HT-29 (cell line): ENCODE results near the gene ZNF579. TPM values are rescaled to one million over a fixed set of nuclear protein-coding genes. Genes with fewer than 3 reads are reported as not detected.

Experiments used
- DNase-seq: peaks from one replicate; pipeline ENCODE4 v3.0.0-alpha.2; 2015; ENCODE audit warnings: low spot score
- total RNA-seq: library from RNA; depleted of rRNA; stranded (reverse); fragments of >200 nt; shearing (Covaris generic); gene quantifications from 2 replicates; pipeline ENCODE4 v1.2.3, GENCODE V29; 2014

The ZNF579 gene
- total RNA-seq, 1 experiment from 2014 or later, result 23.1 TPM

DNA sequence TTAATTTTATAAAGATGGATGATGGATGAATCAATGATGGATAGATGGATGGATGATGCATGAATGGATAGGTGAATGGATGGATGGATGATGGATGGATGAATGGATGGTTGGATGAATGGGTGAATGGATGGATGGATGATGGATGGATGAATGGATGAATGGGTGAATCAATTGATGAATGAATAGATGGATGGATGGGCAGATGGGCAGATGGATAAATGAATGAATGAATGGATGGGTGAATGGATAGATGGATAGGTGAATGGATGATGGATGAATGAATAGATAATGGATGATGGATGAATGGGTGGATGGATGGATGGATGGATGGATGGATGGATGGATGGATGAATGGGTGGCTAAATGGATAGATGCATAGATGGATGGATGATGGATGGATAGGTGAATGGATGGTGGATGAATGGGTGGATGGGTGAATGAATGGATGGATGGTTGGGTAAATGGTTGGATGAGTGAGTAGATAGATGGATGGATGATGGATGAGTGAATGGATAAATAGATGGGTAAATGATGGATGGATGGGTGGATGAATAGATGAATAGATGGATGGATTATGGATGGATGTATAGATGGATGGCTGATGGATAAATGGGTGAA is 12.8 kb downstream of the ZNF579 start:
- DNase-seq, result no peak

GRCh38 chr19:55566823-55567222 is 13.8 kb downstream of the ZNF579 start:
- no peak for DNase-seq

DNA sequence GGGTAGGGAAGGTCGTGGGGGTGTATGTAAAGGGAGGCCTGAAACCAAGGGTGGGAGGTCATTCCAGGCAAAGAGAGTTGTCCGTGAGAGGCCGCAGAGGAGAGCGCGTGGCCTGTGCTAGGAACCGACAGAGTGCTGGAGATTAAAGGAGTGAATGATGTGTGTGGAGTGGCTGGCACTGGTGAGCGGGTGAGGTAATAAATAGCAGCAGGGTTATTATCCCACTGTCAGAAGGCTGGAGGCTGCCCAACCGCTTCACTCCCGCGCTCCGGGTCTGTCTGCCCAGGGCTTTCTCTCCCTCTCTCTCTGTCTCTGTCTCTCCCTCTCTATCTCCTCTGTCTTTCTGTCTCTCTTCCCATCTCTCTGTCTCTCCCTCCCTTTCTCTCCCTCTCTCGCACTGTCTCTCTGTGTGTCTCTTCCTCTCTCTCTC is 17.4 kb downstream of the ZNF579 start:
- no peak for DNase-seq

DNA sequence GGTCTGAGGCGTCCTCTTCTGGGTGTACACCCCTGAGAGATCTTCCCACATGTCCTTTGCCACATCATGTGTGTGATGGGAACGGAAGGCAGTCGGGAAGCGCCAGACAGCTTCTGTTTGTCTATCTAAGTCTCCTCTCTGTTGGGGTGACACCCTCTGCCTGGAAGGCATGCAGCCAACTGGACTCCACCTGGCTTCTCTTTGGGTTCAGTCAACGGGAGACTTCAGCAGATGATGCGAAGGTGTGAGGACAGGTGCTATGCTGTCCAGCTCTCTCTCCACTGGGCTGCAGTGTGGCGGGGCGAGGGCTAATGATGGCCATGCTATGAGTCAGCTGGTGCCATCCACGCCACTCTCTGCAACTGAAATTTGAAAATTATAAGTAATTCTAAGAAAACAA is 21.0 kb downstream of the ZNF579 start:
- no peak for DNase-seq

GRCh38 chr19:55554741-55555152 is 25.9 kb downstream of the ZNF579 start:
- no peak for DNase-seq

- DNase-seq, result no peak
Measured at GRCh38 chr19:55554302-55554701, 26.3 kb downstream of the ZNF579 start.

GRCh38 chr19:55553217-55554182 is 27.1 kb downstream of the ZNF579 start:
- DNase-seq, result peak; percentile 61

DNA sequence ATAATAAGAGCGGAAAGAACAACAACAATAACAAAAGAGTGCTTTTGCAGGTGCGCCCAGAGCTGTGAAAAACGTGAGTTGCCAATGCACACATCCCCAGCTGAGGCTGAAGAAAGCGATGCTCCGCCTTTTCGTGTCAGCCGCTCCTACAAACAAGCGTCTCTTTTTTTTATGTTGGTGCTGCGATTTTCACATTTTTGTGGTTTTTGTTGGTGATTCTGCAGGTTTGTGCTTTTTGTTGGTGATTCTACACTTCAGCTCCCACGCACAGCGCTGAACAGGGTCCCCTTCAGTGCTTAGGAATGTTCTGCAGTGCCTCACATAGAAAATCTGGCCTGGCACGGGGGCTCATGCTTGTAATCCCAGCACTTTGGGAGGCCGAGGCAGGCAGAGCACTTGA is 28.0 kb downstream of the ZNF579 start:
- DNase-seq, result no peak

DNA sequence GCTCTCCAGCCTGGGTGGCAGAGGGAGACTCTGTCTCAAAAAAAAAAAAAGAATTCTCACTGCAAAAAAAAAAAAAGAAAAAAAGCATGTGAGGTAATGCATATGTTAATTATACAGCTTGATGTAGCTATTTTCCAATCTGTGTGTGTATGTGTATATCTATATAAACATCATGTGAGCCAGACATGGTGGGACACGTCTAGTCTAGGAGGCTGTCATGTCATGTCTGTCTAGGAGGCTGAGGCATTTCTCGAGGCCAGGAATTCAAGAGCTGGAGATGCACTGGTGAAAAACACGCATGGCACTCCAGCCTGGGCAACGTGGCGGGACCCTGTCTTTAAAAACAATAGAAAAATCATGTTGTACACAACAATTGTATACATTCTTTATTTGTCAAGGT is 28.4 kb downstream of the ZNF579 start:
- DNase-seq, result no peak

DNA sequence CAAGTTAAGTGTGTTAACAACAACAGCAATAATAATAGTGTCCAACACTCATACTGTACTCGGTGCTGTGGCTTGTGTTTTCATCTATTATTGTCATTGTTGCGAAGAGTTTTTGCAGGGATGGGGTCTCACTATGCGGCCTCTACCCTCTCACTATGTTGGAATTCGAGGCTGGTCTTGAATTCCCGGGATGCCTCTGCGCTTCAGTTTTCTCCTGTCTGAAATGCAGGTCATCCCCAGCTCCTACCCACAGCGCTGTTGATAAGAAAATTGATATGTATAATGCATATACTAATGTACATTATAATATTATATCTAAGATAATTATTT is 30.4 kb downstream of the ZNF579 start:
- no peak for DNase-seq

DNA sequence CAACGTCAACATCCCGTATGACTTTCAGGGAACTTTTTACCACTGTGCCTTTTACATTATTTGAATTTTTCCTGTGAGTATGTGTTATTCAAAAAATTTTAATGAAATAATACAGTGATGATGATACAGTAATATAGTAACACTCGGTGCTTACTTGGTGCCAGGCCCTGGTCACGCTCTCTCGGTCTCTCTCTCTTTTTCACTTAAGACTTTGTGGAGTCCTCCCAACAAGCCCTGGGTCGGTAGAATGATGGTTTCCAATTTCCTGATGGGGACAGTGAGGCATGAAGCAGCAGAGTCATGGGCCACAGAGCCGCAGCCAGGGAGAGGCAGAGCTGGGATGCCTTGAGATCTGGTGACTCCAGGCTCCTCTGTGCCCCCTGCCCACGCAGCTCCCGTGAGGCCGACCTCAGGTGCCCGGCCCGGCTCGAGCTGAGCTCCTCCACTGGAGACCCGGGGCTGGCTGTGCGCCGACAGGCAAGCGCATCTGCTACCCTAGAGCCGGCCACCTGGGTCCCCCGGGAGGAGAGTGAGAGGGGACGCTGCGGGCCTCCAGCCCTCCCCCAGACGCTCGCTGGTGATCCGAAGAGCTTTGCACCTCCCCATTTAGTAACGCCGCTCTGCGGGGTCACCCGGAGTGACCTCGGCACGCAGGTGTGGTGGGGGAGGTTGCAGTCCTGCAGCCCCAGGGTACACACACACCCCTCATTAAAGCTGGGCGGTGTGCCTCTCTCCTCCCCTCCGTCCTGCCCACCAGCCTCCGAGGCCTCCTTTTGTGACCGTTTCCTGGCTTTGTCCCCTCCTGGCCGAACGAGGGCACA is 30.9 kb downstream of the ZNF579 start:
- DNase-seq, result peak; percentile 73

DNA sequence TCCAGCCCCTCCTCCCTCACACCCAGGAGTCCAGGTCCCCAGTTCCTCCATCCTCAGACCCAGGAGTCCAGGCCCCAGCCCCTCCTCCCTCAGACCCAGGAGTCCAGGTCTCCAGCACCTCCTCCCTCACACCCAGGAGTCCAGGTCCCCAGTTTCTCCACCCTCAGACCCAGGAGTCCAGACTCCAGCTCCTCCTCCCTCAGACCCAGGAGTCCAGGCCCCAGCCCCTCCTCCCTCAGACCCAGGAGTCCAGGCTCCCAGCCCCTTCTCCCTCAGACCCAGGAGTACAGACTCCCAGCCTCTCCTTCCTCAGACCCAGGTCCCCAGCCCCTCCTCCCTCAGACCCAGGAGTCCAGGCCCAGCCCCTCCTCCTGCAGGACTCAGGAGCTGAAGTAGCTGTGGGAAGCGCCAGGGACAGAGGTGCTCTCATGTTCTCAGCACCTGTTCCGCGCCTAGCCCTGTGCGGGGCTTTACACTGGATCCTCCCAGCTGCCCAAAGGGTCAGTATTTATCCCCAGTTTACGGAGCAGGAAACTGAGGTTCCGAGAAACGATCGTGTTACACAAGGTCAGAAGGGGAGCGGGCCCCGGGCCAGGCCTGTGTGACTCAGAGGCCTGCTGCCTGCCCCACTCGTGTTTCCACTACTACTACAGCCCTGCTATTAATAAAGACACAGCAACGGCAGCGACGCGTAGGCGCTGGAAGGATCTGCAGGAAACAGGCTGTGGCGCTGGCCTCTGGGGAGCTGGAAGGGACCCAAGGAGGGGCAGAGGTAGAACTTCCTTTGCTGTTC is 33.6 kb downstream of the ZNF579 start:
- DNase-seq, result peak; percentile 80

- DNase-seq, result no peak
Measured at GRCh38 chr19:55546011-55546410, 34.6 kb downstream of the ZNF579 start.

- no peak for DNase-seq
Measured at GRCh38 chr19:55545443-55545842, 35.2 kb downstream of the ZNF579 start, which contains the start of gene SBK3. Gene SBK3, minus strand, starts transcription at chr19:55545543. Its CDS starts 0 bp downstream, at chr19:55545543.

- DNase-seq, result no peak
Measured at GRCh38 chr19:55544776-55545439, 35.7 kb downstream of the ZNF579 start.

DNA sequence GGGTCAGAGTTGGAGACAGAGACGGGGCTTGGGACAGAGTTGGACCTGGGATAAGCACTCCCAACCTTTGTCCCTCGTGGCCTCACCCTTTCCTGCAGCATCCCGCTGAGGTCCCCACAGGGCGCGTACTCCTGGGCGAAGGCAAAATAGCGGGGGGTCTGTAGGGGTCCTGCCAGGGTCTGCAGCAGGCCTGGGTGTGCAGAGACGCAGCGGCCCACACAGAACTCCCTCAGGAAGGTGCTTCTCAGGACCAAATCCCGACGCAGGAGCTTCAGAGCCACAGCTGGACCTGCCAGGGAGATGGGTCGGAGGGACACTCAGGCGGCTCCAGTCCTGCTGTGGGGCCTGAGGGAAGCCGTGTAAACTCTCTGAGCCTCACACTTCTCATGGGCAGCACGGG is 36.6 kb downstream of the ZNF579 start:
- no peak for DNase-seq

GRCh38 chr19:55543567-55543966 is 37.1 kb downstream of the ZNF579 start:
- DNase-seq, result no peak

- DNase-seq, result no peak
Measured at GRCh38 chr19:55542292-55542855, 38.3 kb downstream of the ZNF579 start.

DNA sequence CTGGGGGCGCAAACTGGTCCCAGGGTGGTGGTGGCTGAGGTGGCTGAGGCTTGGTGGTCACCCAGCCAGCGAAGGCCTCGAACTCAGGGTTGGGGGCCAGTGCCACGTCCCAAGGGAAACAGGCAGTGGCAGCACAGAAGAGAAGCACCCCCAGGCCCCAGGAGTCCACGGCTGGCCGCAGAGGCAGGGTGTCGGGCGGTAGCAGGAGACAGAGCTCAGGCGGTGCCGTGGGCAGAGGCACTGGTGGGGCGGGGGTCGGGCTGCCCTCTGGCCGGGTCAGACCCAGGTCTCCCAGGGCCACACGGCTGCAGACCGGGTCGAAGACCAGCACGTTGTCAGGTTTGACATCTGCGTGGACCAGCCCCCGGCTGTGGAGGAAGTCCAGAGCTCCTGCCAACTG is 39.6 kb downstream of the ZNF579 start:
- no peak for DNase-seq

- DNase-seq, result no peak
Measured at GRCh38 chr19:55540619-55541018, 40.0 kb downstream of the ZNF579 start.
